ENCODE results near the gene DSCAML1.
A peak's percentile ranks its signal among the peaks of the same experiment; 100 is the strongest.

The DSCAML1 gene

GRCh38 chr11:117731722-117732290 lies 65.2 kb downstream of the DSCAML1 start:
- Histone ChIP-seq H3K79me1 (ENCODE audit: low read depth, low read length) (no peaks in the 10 kb centered on the region), H3K4me3 (ENCODE audit: low read length in 2 of 2) (no peak overlapping the region), H2BK120ac (ENCODE audit: low read depth, low read length) (no peak overlapping the region), H3K14ac (ENCODE audit: low read length) (no peak overlapping the region), H2AFZ (ENCODE audit: low read length) (no peak overlapping the region), H4K91ac (ENCODE audit: low read depth, low read length, poor library complexity) (no peak overlapping the region), H2BK12ac (ENCODE audit: low read length) (no peak overlapping the region), H3K23ac (ENCODE audit: low read depth, low read length, poor library complexity) (no peak overlapping the region), H2BK5ac (ENCODE audit: low read length) (no peak overlapping the region), H2AK5ac (ENCODE audit: low read depth, low read length) (no peak overlapping the region), H3K9me3 (replicated peaks in 1 of 2; ENCODE audit: control insufficient read depth in 2 of 2, insufficient read depth in 1 of 2, low read depth in 1 of 2, low read length in 2 of 2) (no peaks in the 10 kb centered on the region), H4K8ac (ENCODE audit: low read depth, low read length) (no peak overlapping the region), H3K4me1 (ENCODE audit: control insufficient read depth in 2 of 2, insufficient read depth in 1 of 2, low read depth in 1 of 2, low read length in 2 of 2) (peaks cover 8 to 9% of the 10 kb centered on the region in 2 donors), H2BK15ac (ENCODE audit: low read length) (no peak overlapping the region), H3K4me2 (ENCODE audit: insufficient read depth, low read length, poor library complexity, severe bottlenecking) (no peak overlapping the region), H3K9ac (ENCODE audit: low read depth, low read length, poor library complexity) (no peak overlapping the region), H3K4ac (ENCODE audit: low read length) (no peak overlapping the region), H3K36me3 (replicated peaks in 1 of 2; ENCODE audit: control insufficient read depth in 2 of 2, insufficient read depth in 2 of 2, low read length in 2 of 2) (no peaks in the 10 kb centered on the region), H3K27me3 (ENCODE audit: control insufficient read depth in 3 of 3, insufficient read depth in 3 of 3, low read depth in 1 of 3, low read length in 3 of 3) (peaks cover 0 to 17% (median 0%) of the 10 kb centered on the region in 3 experiments), H3K27ac (replicated peaks; ENCODE audit: low read length) (no peak overlapping the region), H3K18ac (ENCODE audit: low read length) (no peak overlapping the region)
- no peak for DNase-seq (ENCODE audit: low spot score)
- no CpG with 5 or more reads among the region's 2 CpGs for WGBS, 2 donors (ENCODE audit: extremely low coverage in 2 of 2, insufficient read length in 2 of 2, insufficient replicate concordance in 1 of 2)

- Histone ChIP-seq H3K27ac (replicated peaks; ENCODE audit: low read length) (no peak overlapping the region), H4K91ac (ENCODE audit: low read depth, low read length, poor library complexity) (no peak overlapping the region), H2AFZ (ENCODE audit: low read length) (no peak overlapping the region), H2BK5ac (ENCODE audit: low read length) (no peak overlapping the region), H3K23ac (ENCODE audit: low read depth, low read length, poor library complexity) (no peak overlapping the region), H3K4me1 (ENCODE audit: control insufficient read depth in 2 of 2, insufficient read depth in 1 of 2, low read depth in 1 of 2, low read length in 2 of 2) (peaks cover 8 to 11% of the 10 kb centered on the region in 2 donors), H2BK12ac (ENCODE audit: low read length) (no peak overlapping the region), H2AK5ac (ENCODE audit: low read depth, low read length) (no peak overlapping the region), H3K18ac (ENCODE audit: low read length) (no peak overlapping the region), H2BK15ac (ENCODE audit: low read length) (no peak overlapping the region), H3K9ac (ENCODE audit: low read depth, low read length, poor library complexity) (no peak overlapping the region), H2BK120ac (ENCODE audit: low read depth, low read length) (no peak overlapping the region), H3K9me3 (replicated peaks in 1 of 2; ENCODE audit: control insufficient read depth in 2 of 2, insufficient read depth in 1 of 2, low read depth in 1 of 2, low read length in 2 of 2) (no peaks in the 10 kb centered on the region), H4K8ac (ENCODE audit: low read depth, low read length) (no peak overlapping the region), H3K36me3 (replicated peaks in 1 of 2; ENCODE audit: control insufficient read depth in 2 of 2, insufficient read depth in 2 of 2, low read length in 2 of 2) (no peaks in the 10 kb centered on the region), H3K79me1 (ENCODE audit: low read depth, low read length) (no peaks in the 10 kb centered on the region), H3K14ac (ENCODE audit: low read length) (no peak overlapping the region), H3K4ac (ENCODE audit: low read length) (no peak overlapping the region), H3K27me3 (ENCODE audit: control insufficient read depth in 3 of 3, insufficient read depth in 3 of 3, low read depth in 1 of 3, low read length in 3 of 3) (peaks cover 0 to 24% (median 0%) of the 10 kb centered on the region in 3 experiments), H3K4me2 (ENCODE audit: insufficient read depth, low read length, poor library complexity, severe bottlenecking) (no peak overlapping the region), H3K4me3 (ENCODE audit: low read length in 2 of 2) (no peak overlapping the region)
- WGBS, 2 donors (ENCODE audit: extremely low coverage in 2 of 2, insufficient read length in 2 of 2, insufficient replicate concordance in 1 of 2), result no CpG with 5 or more reads among the region's 7 CpGs
- DNase-seq (ENCODE audit: low spot score), result no peak
Observed at GRCh38 chr11:117730208-117730800, 66.7 kb downstream of the DSCAML1 start.

GRCh38 chr11:117725048-117725734 lies 71.8 kb downstream of the DSCAML1 start:
- H3K4me3 ChIP-seq (ENCODE audit: low read length in 2 of 2), result no peak overlapping the region
- H4K91ac ChIP-seq (ENCODE audit: low read depth, low read length, poor library complexity), result no peak overlapping the region
- H4K8ac ChIP-seq (ENCODE audit: low read depth, low read length), result no peak overlapping the region
- peaks cover 0 to 59% (median 0%) of the 10 kb centered on the region in 3 experiments for H3K27me3 ChIP-seq (ENCODE audit: control insufficient read depth in 3 of 3, insufficient read depth in 3 of 3, low read depth in 1 of 3, low read length in 3 of 3)
- H3K36me3 ChIP-seq (replicated peaks in 1 of 2; ENCODE audit: control insufficient read depth in 2 of 2, insufficient read depth in 2 of 2, low read length in 2 of 2), result no peaks in the 10 kb centered on the region
- no peak overlapping the region for H3K4ac ChIP-seq (ENCODE audit: low read length)
- no peak overlapping the region for H2BK15ac ChIP-seq (ENCODE audit: low read length)
- H2AFZ ChIP-seq (ENCODE audit: low read length), result no peak overlapping the region
- H2AK5ac ChIP-seq (ENCODE audit: low read depth, low read length), result peak overlapping the region; percentile 47
- peaks cover 7 to 28% of the 10 kb centered on the region in 2 donors for H3K4me1 ChIP-seq (ENCODE audit: control insufficient read depth in 2 of 2, insufficient read depth in 1 of 2, low read depth in 1 of 2, low read length in 2 of 2)
- no peak overlapping the region for H2BK5ac ChIP-seq (ENCODE audit: low read length)
- no peaks in the 10 kb centered on the region for H3K9me3 ChIP-seq (replicated peaks in 1 of 2; ENCODE audit: control insufficient read depth in 2 of 2, insufficient read depth in 1 of 2, low read depth in 1 of 2, low read length in 2 of 2)
- H3K14ac ChIP-seq (ENCODE audit: low read length), result no peak overlapping the region
- no peak overlapping the region for H3K4me2 ChIP-seq (ENCODE audit: insufficient read depth, low read length, poor library complexity, severe bottlenecking)
- WGBS, 2 donors (ENCODE audit: extremely low coverage in 2 of 2, insufficient read length in 2 of 2, insufficient replicate concordance in 1 of 2), result no CpG with 5 or more reads among the region's 12 CpGs
- H3K23ac ChIP-seq (ENCODE audit: low read depth, low read length, poor library complexity), result no peak overlapping the region
- no peak for DNase-seq (ENCODE audit: low spot score)
- H3K9ac ChIP-seq (ENCODE audit: low read depth, low read length, poor library complexity), result no peak overlapping the region
- no peaks in the 10 kb centered on the region for H3K79me1 ChIP-seq (ENCODE audit: low read depth, low read length)
- H3K18ac ChIP-seq (ENCODE audit: low read length), result peak overlapping the region; percentile 13
- H3K27ac ChIP-seq (replicated peaks; ENCODE audit: low read length), result no peak overlapping the region
- no peak overlapping the region for H2BK120ac ChIP-seq (ENCODE audit: low read depth, low read length)
- H2BK12ac ChIP-seq (ENCODE audit: low read length), result no peak overlapping the region

- Histone ChIP-seq H3K4ac (ENCODE audit: low read length) (no peak overlapping the region), H2BK12ac (ENCODE audit: low read length) (no peak overlapping the region), H4K8ac (ENCODE audit: low read depth, low read length) (no peak overlapping the region), H2BK120ac (ENCODE audit: low read depth, low read length) (no peak overlapping the region), H3K14ac (ENCODE audit: low read length) (no peak overlapping the region), H3K23ac (ENCODE audit: low read depth, low read length, poor library complexity) (no peak overlapping the region), H3K9ac (ENCODE audit: low read depth, low read length, poor library complexity) (no peak overlapping the region), H3K4me1 (ENCODE audit: control insufficient read depth in 2 of 2, insufficient read depth in 1 of 2, low read depth in 1 of 2, low read length in 2 of 2) (peaks cover 9 to 32% of the 10 kb centered on the region in 2 donors), H3K27me3 (ENCODE audit: control insufficient read depth in 3 of 3, insufficient read depth in 3 of 3, low read depth in 1 of 3, low read length in 3 of 3) (peaks cover 0 to 65% (median 0%) of the 10 kb centered on the region in 3 experiments), H2BK15ac (ENCODE audit: low read length) (no peak overlapping the region), H2AFZ (ENCODE audit: low read length) (no peak overlapping the region), H2AK5ac (ENCODE audit: low read depth, low read length) (peak overlapping the region; percentile 47), H2BK5ac (ENCODE audit: low read length) (no peak overlapping the region), H3K36me3 (replicated peaks in 1 of 2; ENCODE audit: control insufficient read depth in 2 of 2, insufficient read depth in 2 of 2, low read length in 2 of 2) (no peaks in the 10 kb centered on the region), H3K9me3 (replicated peaks in 1 of 2; ENCODE audit: control insufficient read depth in 2 of 2, insufficient read depth in 1 of 2, low read depth in 1 of 2, low read length in 2 of 2) (no peaks in the 10 kb centered on the region), H3K4me3 (ENCODE audit: low read length in 2 of 2) (no peak overlapping the region), H3K79me1 (ENCODE audit: low read depth, low read length) (no peaks in the 10 kb centered on the region), H4K91ac (ENCODE audit: low read depth, low read length, poor library complexity) (no peak overlapping the region), H3K4me2 (ENCODE audit: insufficient read depth, low read length, poor library complexity, severe bottlenecking) (no peak overlapping the region), H3K18ac (ENCODE audit: low read length) (peak overlapping the region; percentile 7), H3K27ac (replicated peaks; ENCODE audit: low read length) (no peak overlapping the region)
- DNase-seq (ENCODE audit: low spot score), result no peak
Observed at GRCh38 chr11:117724621-117725020, 72.4 kb downstream of the DSCAML1 start.
